ENCODE data around the gene VGLL4.
"Not testable (repeated sequence)": the region's sequence is repeated elsewhere in the genome, so short reads cannot be mapped to it uniquely, and the experiment has no call there.

VGLL4 gene

GRCh38 chr3:11513817-11514135, 129.9 kb downstream of the VGLL4 start:
- H3K36me3 ChIP-seq: no peaks in the 10 kb centered on the region
- DNase-seq: no peak
- no peak for TF ChIP-seq CTCF (IDR thresholded peaks at IDR 0.05; ENCODE audit: low read depth, low read length)
- H3K9me3 ChIP-seq: no peaks in the 10 kb centered on the region
- H3K4me3 ChIP-seq (ENCODE audit: low read depth, low read length): no peak overlapping the region
- H3K27me3 ChIP-seq: no peaks in the 10 kb centered on the region
- H3K4me1 ChIP-seq: peaks cover 2% of the 10 kb centered on the region; the same call in 1 of the 2 replicates

GRCh38 chr3:11513125-11513816, 130.4 kb downstream of the VGLL4 start:
- not testable (repeated sequence) for H3K4me1 ChIP-seq; H3K27me3 ChIP-seq; H3K36me3 ChIP-seq; DNase-seq; H3K4me3 ChIP-seq (ENCODE audit: low read depth, low read length); H3K9me3 ChIP-seq

GRCh38 chr3:11511606-11512005, 132.1 kb downstream of the VGLL4 start:
- not testable (repeated sequence) for H3K4me1 ChIP-seq; H3K9me3 ChIP-seq; H3K27me3 ChIP-seq; H3K36me3 ChIP-seq; DNase-seq; H3K4me3 ChIP-seq (ENCODE audit: low read depth, low read length)

GRCh38 chr3:11510356-11510755, 133.4 kb downstream of the VGLL4 start:
- no peaks in the 10 kb centered on the region for H3K27me3 ChIP-seq
- no peak for TF ChIP-seq CTCF (IDR thresholded peaks at IDR 0.05; ENCODE audit: low read depth, low read length)
- peaks cover 4% of the 10 kb centered on the region; the same call in 1 of the 2 replicates for H3K4me1 ChIP-seq
- H3K9me3 ChIP-seq: no peaks in the 10 kb centered on the region
- DNase-seq: no peak
- no peaks in the 10 kb centered on the region for H3K36me3 ChIP-seq
- H3K4me3 ChIP-seq (ENCODE audit: low read depth, low read length): no peak overlapping the region

- Histone ChIP-seq H3K36me3 (no peaks in the 10 kb centered on the region), H3K4me3 (ENCODE audit: low read depth, low read length) (no peak overlapping the region), H3K27me3 (no peaks in the 10 kb centered on the region), H3K9me3 (no peaks in the 10 kb centered on the region), H3K4me1 (peaks cover 4% of the 10 kb centered on the region; the same call in 1 of the 2 replicates)
- no peak for TF ChIP-seq CTCF (IDR thresholded peaks at IDR 0.05; ENCODE audit: low read depth, low read length)
- DNase-seq: no peak
Measured at GRCh38 chr3:11510001-11510340, 133.7 kb downstream of the VGLL4 start.

GRCh38 chr3:11509173-11510000, 134.3 kb downstream of the VGLL4 start:
- peak; percentile 60 for DNase-seq
- H3K27me3 ChIP-seq: no peaks in the 10 kb centered on the region
- no peaks in the 10 kb centered on the region for H3K36me3 ChIP-seq
- no peaks in the 10 kb centered on the region for H3K9me3 ChIP-seq
- no peak overlapping the region for H3K4me3 ChIP-seq (ENCODE audit: low read depth, low read length)
- 0 out of 2 replicates have a peak, but pooled peaks have one; percentile 9 for TF ChIP-seq CTCF (IDR thresholded peaks at IDR 0.05; ENCODE audit: low read depth, low read length)
- peaks cover 4% of the 10 kb centered on the region; the same call in 1 of the 2 replicates for H3K4me1 ChIP-seq

All from BE2C (cell line).